CD4-positive, alpha-beta T cell (primary cell): ENCODE measurements around the gene C13orf46. TPM values are rescaled to one million over a fixed set of nuclear protein-coding genes. Genes with fewer than 3 reads are reported as not detected.

Experiments
- ATAC-seq: fragments of 200-7000 bp; cut with Tn5 transposase; one replicate; pipeline ENCODE4 v1.10.0; 2022; ENCODE audit warnings: mild to moderate bottlenecking; ENCODE audit not compliant: poor library complexity
- CTCF ChIA-PET: fragments of 350-600 bp; sonication (Branson Sonifier 250); formaldehyde crosslinking; loops from one replicate; lab custom pipeline; 2021; ENCODE audit warnings: antibody characterized with exemption, inconsistent platforms; lab: Charles Lee
- POLR2A ChIA-PET: fragments of 350-600 bp; sonication (Branson Sonifier 250); formaldehyde crosslinking; loops from one replicate; lab custom pipeline; 2021; ENCODE audit warnings: antibody characterized with exemption, inconsistent platforms; lab: Charles Lee
- DNase-seq, 14 experiments: peaks; one replicate each; pipeline ENCODE4 v3.0.0-alpha.2; 2013 to 2020; ENCODE audit warnings: mixed read lengths in 2 of 14
- H3K27ac ChIP-seq, 2 donors: one replicate each; pipeline versions ENCODE4 v1.5.1 to v1.7.0; 2013; ENCODE audit warnings: low read length in 2 of 2, low read depth in 1 of 2, mild to moderate bottlenecking in 1 of 2
- H3K27me3 ChIP-seq, 2 experiments: 1 replicate in 1 of 2; 2 replicates in 1 of 2; pipeline versions ENCODE4 v1.6.1 to v1.7.0; 2013; ENCODE audit warnings: low read length in 2 of 2, control low read depth in 1 of 2, mild to moderate bottlenecking in 1 of 2, moderate library complexity in 1 of 2; ENCODE audit not compliant: insufficient read depth in 2 of 2, control insufficient read depth in 1 of 2
- H3K36me3 ChIP-seq: one replicate; pipeline ENCODE4 v1.6.1; 2013; ENCODE audit warnings: low read length, control low read depth; ENCODE audit not compliant: insufficient read depth
- H3K4me1 ChIP-seq: one replicate; pipeline ENCODE4 v1.6.1; 2013; ENCODE audit warnings: low read length, control low read depth; ENCODE audit not compliant: insufficient read depth
- H3K4me3 ChIP-seq: one replicate; pipeline ENCODE4 v1.5.1; 2013; ENCODE audit warnings: mild to moderate bottlenecking, low read length, moderate library complexity
- H3K9me3 ChIP-seq, 2 experiments: 1 replicate in 1 of 2; 2 replicates in 1 of 2; pipeline versions ENCODE4 v1.6.1 to v1.7.0; 2013; ENCODE audit warnings: low read length in 2 of 2, mild to moderate bottlenecking in 2 of 2, control low read depth in 1 of 2, moderate library complexity in 1 of 2; ENCODE audit not compliant: control insufficient read depth in 1 of 2, insufficient read depth in 1 of 2
- H3K27ac Mint-ChIP-seq: one replicate; pipeline ENCODE4 v1.8.0; 2020; ENCODE audit warnings: mixed read lengths
- H3K27me3 Mint-ChIP-seq: one replicate; pipeline ENCODE4 v1.8.0; 2021; ENCODE audit warnings: mixed read lengths
- H3K36me3 Mint-ChIP-seq: one replicate; pipeline ENCODE4 v1.8.0; 2021; ENCODE audit warnings: low read depth, mixed read lengths
- H3K4me1 Mint-ChIP-seq: one replicate; pipeline ENCODE4 v1.8.0; 2021; ENCODE audit warnings: low read depth, mixed read lengths
- H3K4me3 Mint-ChIP-seq: one replicate; pipeline ENCODE4 v1.8.0; 2020; ENCODE audit warnings: mild to moderate bottlenecking, mixed read lengths
- H3K9me3 Mint-ChIP-seq: one replicate; pipeline ENCODE4 v1.8.0; 2020; ENCODE audit warnings: mixed read lengths
- intact Hi-C, 2 experiments: fragments of 100-400 bp; cut with DNase I in 1 of 2; cut with micrococcal nuclease in 1 of 2; formaldehyde crosslinking; loops; one replicate each; pipeline versions ENCODE4 v1.15.1 to v1.9.0; 2023 to 2025; cut with DNase I, micrococcal nuclease
- total RNA-seq, 174 experiments: library from RNA in 2 of 174; stranded (reverse) in 2 of 174; gene quantifications; one replicate each; pipeline ENCODE4 v1.2.3 and lab custom pipeline; 2021 to 2026
- TF ChIP-seq, protein P1 (sequence below): fragments of 200-600 bp; IDR thresholded peaks from one replicate; pipeline ENCODE4 v1.8.0; 2022; ENCODE audit warnings: antibody characterized with exemption, mild to moderate bottlenecking

The C13orf46 gene
- total RNA-seq, 2 experiments from 2014 or later = 19.3 to 19.7 TPM

DNA sequence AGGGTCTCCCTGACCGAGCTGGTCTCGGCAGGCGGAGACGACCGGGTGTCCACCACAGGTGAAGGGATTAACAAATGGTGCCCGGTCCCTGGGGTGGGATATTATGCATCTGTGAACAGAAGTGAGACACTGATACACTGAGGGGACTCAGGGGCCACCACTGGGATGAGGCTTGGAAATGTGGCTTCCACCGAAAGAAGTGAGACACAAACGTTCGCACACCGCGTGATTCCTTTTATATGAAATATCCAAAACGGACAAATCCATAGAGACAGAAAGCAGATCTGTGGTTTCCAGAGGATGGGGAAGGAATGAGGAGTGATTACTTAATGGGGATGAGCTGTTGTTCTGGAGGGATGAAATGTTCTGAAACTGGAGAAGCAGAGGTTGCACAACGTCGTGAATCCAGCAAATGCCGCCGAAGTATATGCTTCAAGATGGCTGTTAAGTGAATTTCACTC lies 47.5 kb downstream of the C13orf46 start:
- TF ChIP-seq, protein P1, sequence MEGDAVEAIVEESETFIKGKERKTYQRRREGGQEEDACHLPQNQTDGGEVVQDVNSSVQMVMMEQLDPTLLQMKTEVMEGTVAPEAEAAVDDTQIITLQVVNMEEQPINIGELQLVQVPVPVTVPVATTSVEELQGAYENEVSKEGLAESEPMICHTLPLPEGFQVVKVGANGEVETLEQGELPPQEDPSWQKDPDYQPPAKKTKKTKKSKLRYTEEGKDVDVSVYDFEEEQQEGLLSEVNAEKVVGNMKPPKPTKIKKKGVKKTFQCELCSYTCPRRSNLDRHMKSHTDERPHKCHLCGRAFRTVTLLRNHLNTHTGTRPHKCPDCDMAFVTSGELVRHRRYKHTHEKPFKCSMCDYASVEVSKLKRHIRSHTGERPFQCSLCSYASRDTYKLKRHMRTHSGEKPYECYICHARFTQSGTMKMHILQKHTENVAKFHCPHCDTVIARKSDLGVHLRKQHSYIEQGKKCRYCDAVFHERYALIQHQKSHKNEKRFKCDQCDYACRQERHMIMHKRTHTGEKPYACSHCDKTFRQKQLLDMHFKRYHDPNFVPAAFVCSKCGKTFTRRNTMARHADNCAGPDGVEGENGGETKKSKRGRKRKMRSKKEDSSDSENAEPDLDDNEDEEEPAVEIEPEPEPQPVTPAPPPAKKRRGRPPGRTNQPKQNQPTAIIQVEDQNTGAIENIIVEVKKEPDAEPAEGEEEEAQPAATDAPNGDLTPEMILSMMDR = no peak
- DNase-seq = no peak
- no peaks in the 10 kb centered on the region for H3K4me1 Mint-ChIP-seq
- intact Hi-C loops = no loop called here
- H3K27me3 ChIP-seq = peaks cover 8% of the 10 kb centered on the region in 2 experiments
- ATAC-seq = no peak
- no peak overlapping the region for H3K4me3 ChIP-seq
- no peaks in the 10 kb centered on the region for H3K36me3 ChIP-seq
- no peak overlapping the region for H3K4me3 Mint-ChIP-seq
- H3K36me3 Mint-ChIP-seq = no peaks in the 10 kb centered on the region
- H3K9me3 ChIP-seq = peaks cover 6 to 31% of the 10 kb centered on the region in 2 experiments
- H3K4me1 ChIP-seq = peaks cover 8% of the 10 kb centered on the region
- peaks cover 7% of the 10 kb centered on the region for H3K9me3 Mint-ChIP-seq
- CTCF ChIA-PET = no interaction called here
- no peak overlapping the region for H3K27ac Mint-ChIP-seq
- H3K27ac ChIP-seq = no peak overlapping the region
- POLR2A ChIA-PET = no interaction called here
- peaks cover 14% of the 10 kb centered on the region for H3K27me3 Mint-ChIP-seq

DNA sequence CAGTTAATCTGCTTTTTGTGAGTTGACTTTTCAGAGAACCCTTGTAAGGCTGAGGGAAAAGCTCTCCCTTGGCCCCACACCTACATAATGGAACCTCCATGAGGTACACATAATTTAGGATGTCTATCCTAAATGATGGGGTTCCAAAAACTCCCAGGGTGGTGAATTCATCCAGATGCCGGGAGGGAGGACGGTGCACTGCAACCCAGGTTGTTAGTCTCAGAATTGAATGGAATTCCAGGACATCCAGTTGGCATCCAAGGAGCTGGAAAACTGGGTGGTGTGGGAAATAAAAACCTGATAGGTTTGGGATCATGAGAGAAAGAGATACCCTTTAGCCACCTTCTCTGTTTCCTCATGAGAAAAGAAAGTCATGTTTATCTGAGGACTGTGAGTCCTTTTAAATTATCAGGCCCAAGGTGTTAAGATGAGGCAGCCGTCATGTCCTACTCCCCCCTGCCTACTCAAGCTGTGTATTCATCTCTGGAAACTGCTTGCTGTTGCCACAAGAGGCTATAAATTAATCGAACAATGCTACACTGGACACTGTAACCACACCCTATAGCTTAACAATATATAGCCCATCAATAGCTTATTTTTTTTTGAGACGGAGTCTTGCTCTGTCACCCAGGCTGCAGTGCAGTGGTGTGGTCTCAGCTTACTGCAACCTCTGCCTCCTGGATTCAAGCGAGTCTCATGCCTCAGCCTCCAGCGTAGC lies 49.5 kb downstream of the C13orf46 start:
- no peak overlapping the region for H3K4me3 ChIP-seq
- H3K4me3 Mint-ChIP-seq = no peak overlapping the region
- intact Hi-C loops = no loop called here
- no peaks in the 10 kb centered on the region for H3K4me1 Mint-ChIP-seq
- no peaks in the 10 kb centered on the region for H3K36me3 Mint-ChIP-seq
- H3K36me3 ChIP-seq = no peaks in the 10 kb centered on the region
- no peak for ATAC-seq
- TF ChIP-seq, protein P1 = no peak
- no peak overlapping the region for H3K27ac ChIP-seq
- ChIA-PET CTCF (no interaction called here), POLR2A (no interaction called here)
- peaks cover 6 to 8% of the 10 kb centered on the region in 2 experiments for H3K27me3 ChIP-seq
- no peaks in the 10 kb centered on the region for H3K4me1 ChIP-seq
- DNase-seq = no peak
- no peak overlapping the region for H3K27ac Mint-ChIP-seq
- peaks cover 24% of the 10 kb centered on the region for H3K27me3 Mint-ChIP-seq
- peaks cover 8 to 22% of the 10 kb centered on the region in 2 experiments for H3K9me3 ChIP-seq
- H3K9me3 Mint-ChIP-seq = peaks cover 9% of the 10 kb centered on the region

DNA sequence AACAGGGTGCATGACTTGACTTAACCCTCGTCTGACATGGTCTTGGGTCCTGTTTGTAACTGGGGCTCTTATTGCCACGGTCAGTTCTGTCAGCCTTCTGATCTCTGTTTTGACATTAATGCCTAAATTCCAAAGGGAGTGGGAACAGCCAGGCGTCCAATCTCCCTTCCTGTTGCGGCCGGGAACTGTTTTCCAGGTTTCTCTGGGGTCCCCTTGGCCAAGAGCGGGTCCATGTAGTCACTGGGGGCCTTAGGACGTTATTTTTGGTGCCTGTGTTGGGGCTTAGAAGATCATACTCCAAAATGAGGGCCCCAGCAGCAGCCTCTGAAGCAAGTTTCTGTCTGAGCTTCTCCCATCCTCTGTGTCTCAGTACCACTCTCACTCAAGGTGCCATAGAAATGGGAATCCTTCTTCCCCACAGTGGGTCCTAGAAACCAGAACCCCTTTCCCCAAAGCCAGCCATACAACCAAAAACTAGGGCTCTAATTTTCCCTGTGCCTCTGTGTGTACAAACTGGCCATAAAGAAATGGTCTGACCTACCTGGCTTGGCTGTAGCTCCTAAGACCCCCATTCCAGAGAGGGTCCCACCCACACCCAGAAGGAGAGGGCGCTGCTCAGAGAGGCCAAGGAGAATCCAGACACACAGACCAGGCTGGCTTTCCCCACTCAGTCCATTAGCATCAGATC lies 50.4 kb downstream of the C13orf46 start:
- H3K4me1 ChIP-seq = no peaks in the 10 kb centered on the region
- ChIA-PET POLR2A (no interaction called here), CTCF (no interaction called here)
- H3K36me3 ChIP-seq = no peaks in the 10 kb centered on the region
- peaks cover 8 to 28% of the 10 kb centered on the region in 2 experiments for H3K9me3 ChIP-seq
- intact Hi-C loops = no loop called here
- ATAC-seq (no peak), DNase-seq (no peak)
- Mint-ChIP-seq H3K4me3 (no peak overlapping the region), H3K27ac (no peak overlapping the region), H3K36me3 (no peaks in the 10 kb centered on the region), H3K9me3 (peaks cover 9% of the 10 kb centered on the region), H3K27me3 (peaks cover 24% of the 10 kb centered on the region), H3K4me1 (no peaks in the 10 kb centered on the region)
- TF ChIP-seq, protein P1 = no peak
- no peak overlapping the region for H3K4me3 ChIP-seq
- H3K27ac ChIP-seq = no peak overlapping the region
- peaks cover 6 to 8% of the 10 kb centered on the region in 2 experiments for H3K27me3 ChIP-seq
